MV-4-11 (cell line): ENCODE results near the gene ZNF69.
A peak's percentile ranks its signal among the peaks of the same experiment; 100 is the strongest.
"Not testable (repeated sequence)": the region's sequence is repeated elsewhere in the genome, so short reads cannot be mapped to it uniquely, and the experiment has no call there.

ENCODE experiments used
- DNase-seq: peaks from one replicate; lab custom pipeline; 2025; lab: John Stamatoyannopoulos, UW

The ZNF69 gene

DNA sequence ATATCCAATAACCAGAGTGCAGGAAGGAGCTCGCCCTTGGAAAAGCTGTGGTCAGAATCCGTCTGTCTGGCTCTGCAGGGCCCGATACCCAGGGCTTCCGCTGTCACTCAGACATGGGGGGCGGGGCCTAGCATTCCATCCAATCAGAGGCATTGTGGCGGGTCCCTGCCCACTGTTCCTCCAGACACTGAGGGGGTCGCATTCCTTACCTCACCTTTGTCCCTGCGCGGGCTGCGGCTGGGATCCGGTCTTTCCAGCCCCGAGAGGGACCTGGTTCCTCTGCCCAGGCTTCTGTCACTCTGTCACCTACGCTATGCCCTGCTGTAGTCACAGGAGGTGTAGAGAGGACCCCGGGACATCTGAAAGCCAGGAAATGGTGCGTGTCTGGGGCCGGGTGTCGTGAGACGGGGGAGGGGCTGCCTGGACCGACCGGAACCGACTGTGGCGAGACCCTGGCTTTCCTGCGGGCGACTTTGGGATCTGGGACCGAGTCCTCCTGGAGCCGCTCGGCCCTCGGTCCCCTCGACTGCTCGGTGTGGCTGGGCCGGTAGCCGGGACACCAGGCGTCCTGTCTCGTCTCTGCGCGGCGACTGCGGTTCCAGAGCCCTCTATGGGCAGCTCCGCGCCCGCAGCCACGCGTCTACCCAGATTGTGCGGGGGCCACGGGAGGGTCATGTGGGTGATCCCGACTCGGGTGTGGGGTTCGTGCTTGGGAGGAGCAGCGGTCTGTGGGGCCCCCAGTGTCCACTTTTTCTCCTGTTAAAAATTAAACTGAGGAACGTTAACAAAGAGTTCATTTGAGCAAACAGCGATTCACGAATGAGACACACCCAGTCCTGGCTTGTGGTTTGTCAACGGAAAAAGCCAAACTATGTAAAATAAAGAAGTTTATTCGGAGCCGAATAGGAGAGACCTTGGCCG is at the start of gene ZNF69:
Gene ZNF69, plus strand, starts transcription at position 172 of the 921 bp plus-strand sequence. Its CDS starts 142 bp downstream, at position 314.
- no peak for DNase-seq

DNA sequence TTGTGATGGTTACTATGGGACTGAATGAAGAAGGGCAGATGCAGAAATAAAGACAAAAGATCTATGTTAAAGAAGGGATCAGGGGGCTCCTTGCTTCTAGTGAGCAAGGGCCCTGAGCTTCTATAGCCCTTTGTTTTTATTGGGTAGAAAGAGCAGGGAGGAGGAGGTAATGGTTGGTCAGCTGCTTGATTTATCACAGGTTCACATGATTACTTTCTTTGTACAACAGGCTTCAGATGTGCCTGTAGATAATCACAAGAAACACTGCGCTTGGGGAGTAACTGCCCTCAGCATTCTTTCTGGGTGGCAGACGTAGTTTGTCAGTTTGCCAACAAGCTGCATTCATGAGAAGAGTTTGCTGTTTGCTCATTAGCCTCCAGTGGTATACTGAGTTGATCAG is 43.9 kb upstream of the ZNF69 start:
- DNase-seq, result no peak

DNA sequence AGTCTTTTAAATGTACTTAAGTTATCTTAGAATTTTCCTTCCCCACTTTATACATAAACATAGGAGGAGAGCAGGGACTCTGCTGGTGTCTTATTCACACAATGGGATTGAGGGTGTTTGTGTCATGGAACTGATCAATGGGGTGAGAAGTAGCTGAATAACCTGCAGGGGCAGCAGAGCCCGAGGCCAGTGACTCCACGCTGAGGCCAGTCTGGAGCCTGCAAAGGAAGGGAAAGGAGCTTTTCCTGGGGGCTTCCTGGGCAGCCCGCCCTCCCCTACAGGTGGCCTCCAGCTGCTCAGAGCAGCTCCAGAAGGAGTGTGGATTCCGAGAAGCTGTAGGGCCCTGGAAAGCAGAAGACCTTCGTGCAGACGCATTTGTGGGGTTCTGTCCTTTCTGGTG is 40.0 kb upstream of the ZNF69 start:
- not testable (repeated sequence) for DNase-seq

DNA sequence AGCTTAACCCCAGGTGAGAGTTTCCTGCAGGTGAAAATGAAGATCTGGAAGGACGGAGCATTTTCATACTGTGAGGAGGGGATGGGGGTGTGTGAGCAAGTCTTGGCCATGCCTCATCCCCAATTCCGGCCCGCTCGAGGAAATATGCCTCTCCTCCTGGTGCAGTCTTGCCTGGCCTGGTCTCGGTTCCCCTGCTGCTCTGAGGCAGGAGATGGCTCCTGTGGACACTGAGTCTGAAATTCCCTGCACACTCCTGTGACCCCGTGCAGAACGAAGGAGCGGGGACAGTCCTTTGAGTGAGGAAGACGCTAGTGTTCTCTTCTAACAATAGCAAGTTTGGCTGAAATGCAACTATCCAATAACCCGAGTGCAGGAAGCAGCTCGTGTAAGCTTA is 39.4 kb upstream of the ZNF69 start:
- no peak for DNase-seq

DNA sequence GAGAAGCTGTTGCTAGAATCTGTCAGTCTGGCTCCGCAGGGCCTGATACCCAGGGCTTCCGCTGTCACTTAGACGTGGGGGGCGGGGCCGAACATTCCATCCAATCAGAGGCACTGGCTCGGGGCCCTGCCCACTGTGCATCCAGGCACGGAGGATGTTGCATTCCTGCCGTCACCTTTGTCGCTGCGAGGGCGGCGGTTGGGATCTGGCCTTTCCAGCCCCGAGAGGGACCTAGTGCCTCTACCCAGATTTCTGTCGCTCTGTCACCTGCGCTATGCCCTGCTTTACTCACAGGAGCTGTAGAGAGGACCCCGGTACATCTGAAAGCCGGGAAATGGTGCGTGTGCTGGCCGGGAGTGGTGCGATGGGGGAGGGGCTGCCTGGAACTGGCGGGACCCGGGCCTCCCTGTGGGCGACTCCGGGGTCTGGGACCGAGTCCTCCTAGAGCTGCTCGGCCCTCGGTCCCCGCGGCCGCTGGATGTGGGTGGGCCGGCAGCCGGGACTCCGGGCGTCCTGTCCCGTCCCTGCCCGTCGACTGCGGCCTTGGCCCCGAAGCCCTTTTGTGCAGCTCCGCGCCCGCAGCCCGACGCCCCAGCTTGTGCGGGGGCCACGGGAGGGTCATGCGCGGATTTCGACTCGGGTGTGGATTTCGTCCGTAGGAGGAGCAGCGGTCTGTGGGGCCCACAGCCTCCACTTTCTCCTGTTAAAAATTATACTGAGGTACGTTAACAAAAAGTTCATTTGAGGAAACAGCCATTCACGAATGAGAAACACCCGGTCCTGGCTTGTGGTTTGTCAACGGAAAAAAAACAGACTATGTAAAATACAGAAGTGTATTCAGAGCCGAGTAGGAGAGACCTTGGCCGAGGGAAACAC is 38.8 kb upstream of the ZNF69 start, which contains the start of gene ZNF439:
Gene ZNF439, plus strand, starts transcription at position 133 of the 876 bp plus-strand sequence. Its CDS starts 142 bp downstream, at position 275.
- peak; percentile 42 for DNase-seq

DNA sequence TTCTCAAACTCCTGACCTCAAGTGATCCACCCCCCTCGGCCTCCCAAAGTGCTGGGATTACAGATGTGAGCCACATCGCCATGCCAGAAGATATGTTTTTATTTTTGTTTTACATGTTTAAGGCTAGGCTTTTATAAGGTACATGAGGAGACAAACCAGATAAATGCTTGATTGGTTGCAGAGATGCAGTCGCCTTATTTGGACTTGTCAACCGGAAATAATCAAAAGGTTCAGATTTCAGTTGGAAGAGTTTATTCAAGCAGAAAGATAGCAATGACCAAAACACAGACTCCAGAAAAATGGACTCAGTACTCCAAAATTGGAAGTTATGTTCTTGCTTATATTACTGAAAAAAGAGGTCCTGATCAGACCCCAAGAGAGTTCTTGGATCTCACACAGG is 37.3 kb upstream of the ZNF69 start:
- not testable (repeated sequence) for DNase-seq

DNA sequence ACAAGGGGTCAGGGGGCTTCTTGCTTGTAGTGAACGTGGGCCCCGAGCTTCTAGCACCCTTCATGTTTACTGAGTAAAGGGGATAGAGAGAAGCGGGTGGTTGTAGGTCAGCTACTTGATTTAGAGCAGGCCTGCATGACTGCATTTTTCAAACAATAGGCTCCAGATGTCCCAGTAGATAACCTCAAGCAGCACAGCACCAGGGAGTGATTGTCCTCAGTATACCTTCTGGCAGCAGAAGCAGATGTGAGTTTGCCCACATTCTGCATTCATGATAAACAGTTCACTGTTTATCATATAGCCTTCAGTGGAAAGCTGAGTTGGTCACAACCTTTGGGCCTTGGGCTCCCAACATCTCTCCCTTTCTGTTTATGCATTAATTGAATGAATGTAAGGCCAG is 34.2 kb upstream of the ZNF69 start:
- no peak for DNase-seq

DNA sequence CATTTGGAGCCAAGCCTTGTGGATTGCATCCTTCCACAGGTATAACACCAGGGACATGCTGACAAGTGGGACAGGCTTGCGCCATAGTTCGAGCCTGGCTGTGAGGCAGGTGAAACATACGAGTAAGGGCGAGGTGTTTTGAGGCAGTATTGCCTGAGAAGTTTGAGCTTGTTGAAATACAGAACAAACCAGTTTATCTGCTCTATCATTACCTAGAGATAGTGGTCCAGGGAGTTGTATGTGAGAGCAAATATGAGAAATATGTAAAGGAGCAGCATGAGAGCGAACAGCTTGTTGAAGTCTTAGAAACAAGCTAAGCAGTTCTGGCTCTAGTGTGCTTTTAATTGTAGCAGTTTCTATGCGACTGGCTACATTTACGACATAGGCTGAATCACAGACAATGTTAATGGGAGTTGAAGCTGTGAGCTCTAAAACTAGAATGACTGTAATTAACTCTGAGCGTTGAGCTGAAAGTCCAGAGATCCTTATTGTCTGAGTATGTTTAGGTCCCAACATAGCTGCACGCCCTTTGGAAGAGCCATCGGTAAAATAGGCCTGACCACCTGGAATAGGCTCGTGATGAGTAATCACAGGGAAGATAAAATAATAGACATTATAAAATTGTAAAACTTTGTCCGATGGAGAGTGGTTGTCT is 30.9 kb upstream of the ZNF69 start:
- no peak for DNase-seq

DNA sequence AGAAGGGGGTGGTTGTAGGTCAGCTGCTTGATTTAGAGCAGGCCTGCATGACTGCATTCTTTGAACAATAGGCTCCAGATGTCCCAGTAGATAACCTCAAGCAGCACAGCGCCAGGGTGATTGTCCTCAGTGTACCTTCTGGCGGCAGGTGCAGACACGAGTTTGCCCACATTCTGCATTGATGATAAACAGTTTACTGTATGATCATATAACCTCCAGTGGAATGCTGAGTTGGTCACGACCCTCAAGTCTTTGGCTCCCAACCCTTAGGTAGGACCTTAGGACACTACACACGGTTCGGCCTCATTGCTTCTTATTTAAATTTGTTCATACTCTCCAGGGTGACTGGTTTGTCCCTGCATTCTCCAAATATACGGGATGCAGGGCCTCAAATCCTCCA is 26.9 kb upstream of the ZNF69 start:
- DNase-seq, result no peak

DNA sequence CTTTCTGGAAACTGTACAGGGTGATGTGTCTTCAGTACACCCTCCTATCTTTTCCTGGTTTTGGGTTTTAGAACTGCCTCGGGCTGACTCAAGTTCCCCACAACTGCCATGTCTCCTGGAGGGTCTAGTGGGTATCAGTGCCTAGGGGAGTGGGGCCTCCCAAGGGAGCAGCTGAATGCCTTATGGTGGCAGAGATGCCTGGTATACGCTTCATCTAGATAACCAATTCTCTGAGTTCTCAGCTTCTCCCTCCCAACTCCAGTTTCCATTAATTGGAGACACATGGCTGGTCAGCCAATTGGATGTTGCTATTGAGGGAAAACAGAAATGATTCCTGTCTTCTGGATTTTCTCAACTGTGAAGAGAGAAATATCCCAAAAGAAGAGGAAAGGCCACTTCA is 26.3 kb upstream of the ZNF69 start:
- DNase-seq, result no peak

DNA sequence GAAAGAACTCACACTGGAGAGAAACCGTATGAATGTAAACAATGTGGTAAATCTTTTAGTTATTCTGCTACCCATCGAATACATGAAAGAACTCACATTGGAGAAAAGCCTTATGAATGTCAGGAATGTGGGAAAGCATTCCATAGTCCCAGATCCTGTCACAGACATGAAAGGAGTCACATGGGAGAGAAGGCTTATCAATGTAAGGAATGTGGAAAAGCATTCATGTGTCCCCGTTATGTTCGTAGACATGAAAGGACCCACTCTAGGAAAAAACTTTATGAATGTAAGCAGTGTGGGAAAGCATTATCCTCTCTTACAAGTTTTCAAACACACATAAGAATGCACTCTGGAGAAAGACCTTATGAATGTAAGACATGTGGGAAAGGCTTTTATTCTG is 19.8 kb upstream of the ZNF69 start:
- not testable (repeated sequence) for DNase-seq

DNA sequence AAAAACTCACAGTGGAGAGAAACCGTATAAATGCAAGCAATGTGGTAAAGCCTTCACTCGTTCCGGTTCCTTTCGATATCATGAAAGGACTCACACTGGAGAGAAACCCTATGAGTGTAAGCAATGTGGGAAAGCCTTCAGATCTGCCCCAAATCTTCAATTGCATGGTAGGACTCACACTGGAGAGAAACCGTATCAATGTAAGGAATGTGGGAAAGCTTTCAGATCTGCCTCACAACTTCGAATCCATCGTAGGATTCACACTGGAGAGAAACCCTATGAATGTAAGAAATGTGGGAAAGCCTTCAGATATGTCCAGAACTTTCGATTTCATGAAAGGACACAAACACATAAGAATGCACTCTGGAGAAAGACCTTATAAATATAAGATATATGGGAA is 19.4 kb upstream of the ZNF69 start:
- no peak for DNase-seq

DNA sequence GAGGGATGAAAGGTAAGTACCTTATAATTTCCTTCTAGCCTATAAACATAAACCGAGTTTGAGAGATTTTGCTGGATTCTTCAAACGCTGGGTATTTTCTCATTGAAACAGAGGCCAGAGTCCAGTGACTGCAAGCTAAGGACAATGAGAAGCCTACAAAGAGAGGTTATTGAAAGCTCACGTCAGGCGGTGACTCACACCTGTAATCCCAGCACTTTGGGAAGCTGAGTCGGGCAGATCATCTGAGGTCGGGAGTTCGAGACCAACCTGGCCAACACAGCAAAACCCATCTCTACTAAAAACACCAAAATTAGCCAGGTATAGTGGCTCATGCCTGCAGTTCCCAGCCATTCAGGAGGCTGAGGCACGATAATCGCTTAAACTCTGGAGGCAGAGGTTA is 15.0 kb upstream of the ZNF69 start:
- no peak for DNase-seq

DNA sequence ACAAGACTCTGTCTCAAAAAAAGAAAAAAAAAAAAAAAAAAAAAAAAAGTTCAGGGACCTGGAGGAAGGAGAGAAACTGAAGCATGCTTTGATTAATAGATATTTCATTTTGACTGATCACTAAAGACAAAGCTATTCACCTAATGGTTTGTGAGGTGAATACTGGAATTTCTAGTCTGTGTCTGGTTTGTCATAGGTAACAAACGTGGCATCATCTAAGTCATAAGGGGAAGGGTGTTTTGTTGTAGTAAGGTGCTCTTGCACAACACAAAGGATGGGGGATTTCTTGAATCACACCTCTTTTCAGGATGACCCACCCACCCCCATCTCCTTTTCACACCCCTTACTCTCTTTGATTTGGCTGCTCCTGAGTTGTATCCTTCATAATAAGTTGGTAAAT is 13.8 kb upstream of the ZNF69 start:
- no peak for DNase-seq

DNA sequence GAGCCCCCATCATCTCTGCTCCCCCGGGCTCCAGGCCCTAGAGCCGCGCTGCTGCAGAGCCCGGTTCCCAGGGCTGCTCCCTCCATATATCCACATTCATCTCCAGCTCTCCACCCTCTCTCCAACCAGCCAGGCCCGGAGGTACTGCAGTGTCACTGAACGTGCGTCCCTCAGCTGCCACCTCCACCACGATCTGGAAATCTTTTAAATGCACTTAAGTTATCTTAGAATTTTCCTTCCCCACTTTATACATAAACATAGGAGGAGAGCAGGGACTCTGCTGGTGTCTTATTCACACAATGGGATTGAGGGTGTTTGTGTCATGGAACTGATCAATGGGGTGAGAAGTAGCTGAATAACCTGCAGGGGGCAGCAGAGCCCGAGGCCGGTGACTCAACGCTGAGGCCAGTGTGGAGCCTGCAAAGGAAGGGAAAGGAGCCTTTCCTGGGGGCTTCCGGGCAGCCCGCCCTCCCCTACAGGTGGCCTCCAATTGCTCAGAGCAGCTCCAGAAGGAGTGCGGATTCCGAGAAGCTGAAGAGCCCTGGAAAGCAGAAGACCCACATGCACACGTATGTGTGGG is 7.8 kb upstream of the ZNF69 start:
- not testable (repeated sequence) for DNase-seq

DNA sequence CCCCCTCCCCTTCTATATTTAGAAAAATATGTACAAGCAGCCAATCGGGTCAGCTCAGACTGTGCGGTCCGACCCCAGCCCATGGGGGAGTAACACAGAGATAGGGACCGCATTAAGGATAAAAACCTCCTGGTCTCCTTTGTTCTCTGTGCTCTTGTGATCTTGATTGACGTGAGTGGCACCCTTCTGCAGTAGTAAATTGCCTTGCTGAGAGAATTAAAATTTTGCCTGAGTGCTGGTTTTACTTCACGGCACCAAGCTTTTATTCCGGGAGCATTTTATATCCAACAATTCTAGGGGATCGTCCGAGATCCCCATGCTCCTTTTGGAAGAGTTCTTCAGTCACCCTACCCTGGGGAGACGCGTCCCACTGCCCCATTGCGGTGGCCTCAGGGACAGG is 7.0 kb upstream of the ZNF69 start:
- DNase-seq, result no peak

DNA sequence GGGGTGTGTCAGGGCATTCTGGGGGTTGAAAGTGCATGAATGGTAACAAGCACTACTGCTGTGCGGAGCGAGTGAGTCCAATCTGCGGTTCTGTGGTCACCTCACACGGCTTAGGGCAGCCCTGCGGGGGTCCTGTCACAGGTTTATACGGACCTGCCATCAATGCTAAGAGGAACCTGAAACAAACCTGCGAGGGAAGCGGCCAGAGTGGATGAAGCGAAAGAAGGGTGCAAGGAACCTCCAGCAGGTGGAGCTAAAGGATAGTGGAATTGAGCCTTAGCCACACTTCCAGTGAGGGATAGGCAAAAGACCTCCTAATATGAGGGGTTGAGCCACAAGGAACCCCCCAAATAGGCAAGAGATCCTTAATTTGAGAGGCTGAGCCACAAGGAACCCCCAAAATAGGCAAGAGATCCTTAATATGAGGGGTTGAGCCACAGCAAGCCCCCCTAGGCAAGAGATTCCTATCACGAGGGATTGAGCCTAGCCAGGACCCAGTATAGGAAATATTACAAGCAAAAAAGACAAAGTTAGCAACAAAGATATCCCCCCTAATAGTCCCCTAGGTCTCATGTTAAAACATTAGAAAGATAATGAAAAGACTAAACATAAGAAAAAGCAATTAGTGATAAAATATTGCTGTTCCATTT is 6.3 kb upstream of the ZNF69 start:
- DNase-seq, result peak; percentile 12

DNA sequence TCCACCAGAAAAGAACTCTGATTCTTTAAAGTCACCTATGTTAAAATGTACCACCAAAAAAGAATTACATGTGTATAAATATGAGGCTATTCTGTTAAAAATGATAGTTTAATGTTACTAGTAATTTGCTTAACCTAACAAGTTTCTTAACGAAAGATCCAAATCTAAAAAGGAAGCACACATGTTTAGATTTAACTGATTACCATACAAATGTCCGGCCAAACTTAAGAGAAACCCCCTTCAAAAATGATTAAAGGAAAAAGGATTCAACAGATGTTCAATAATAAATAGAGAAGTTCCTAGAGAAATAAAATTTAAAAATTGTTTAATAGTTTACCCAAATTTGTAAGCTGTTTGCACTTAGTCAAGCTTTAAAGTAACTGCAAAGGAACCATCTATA is 5.0 kb upstream of the ZNF69 start:
- DNase-seq, result no peak

DNA sequence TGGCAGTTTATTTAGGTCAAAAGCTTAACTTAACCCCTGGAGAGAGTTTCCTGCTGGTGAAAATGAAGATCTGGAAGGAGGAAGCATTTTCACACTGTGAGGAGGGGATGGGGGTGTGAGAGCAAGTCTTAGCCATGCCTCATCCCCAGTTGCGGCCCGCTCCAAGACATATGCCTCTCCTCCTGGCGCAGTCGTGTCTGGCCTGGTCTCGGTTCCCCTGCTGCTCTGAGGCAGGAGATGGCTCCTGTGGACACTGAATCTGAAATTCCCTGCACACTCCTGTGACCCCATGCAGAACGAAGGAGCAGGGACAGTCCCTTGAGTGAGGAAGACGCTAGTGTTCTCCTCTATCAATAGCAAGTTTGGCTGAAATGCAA is 360 bp upstream of the ZNF69 start:
- no peak for DNase-seq

DNA sequence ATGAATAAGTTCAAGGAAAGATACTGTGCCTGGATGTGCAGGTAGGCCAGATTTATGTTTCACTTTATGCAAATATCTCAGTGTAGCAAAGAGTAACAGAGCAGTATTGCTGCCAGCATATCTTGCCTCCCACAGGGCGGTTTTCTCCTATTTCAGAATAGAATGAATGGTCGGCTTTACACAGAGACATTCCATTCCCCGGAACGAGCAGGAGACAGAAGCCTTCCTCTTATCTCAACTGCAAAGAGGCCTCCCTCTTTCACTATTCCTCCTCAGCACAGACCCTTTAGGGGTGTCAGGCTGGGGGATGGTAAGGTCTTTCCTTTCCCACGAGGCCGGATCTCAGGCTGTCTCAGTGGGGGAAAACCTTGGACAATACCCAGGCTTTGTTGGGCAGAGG is 2.3 kb downstream of the ZNF69 start:
- not testable (repeated sequence) for DNase-seq

DNA sequence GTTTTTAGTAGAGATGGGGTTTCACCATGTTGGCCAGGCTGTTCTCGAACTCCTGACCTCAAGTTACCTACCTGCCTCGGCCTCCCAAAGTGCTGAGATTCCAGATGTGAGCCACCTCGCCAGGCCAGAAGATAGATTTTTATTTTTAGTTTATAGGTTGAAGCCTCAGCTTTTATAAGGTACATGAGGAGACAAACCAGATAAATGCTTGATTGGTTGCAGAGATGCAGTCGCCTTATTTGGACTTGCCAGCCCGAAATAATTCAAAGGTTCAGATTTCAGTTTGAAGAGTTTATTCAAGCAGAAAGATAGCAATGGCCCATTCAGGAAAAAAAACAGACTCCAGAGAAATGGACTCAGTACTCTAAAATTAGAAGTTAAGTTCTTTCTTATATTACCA is 3.1 kb downstream of the ZNF69 start:
- DNase-seq, result no peak
